HG02938 (cell line): ENCODE data around the gene SAE1.
"Not testable (repeated sequence)": the region's sequence is repeated elsewhere in the genome, so short reads cannot be mapped to it uniquely, and the experiment has no call there.

ENCODE experiments used
- ATAC-seq: cut with Tn5 transposase; IDR thresholded peaks from one replicate; pipeline ENCODE4 v1.9.1; 2021; ENCODE audit warnings: mild to moderate bottlenecking, moderate library complexity; ENCODE audit not compliant: unreplicated experiment

SAE1 gene

GRCh38 chr19:47125669-47125938 lies 5.0 kb upstream of the SAE1 start:
- no peak for ATAC-seq

- no peak for ATAC-seq
Observed at GRCh38 chr19:47129579-47129978, 1.1 kb upstream of the SAE1 start.

GRCh38 chr19:47130120-47130588 lies 481 bp upstream of the SAE1 start:
- no peak for ATAC-seq

GRCh38 chr19:47132194-47132852 lies 1.7 kb downstream of the SAE1 start:
- no peak for ATAC-seq

GRCh38 chr19:47133021-47133471 lies 2.4 kb downstream of the SAE1 start:
- ATAC-seq: no peak

GRCh38 chr19:47134545-47134944 lies 3.9 kb downstream of the SAE1 start:
- no peak for ATAC-seq

- ATAC-seq: no peak
Observed at GRCh38 chr19:47135156-47135555, 4.5 kb downstream of the SAE1 start.

GRCh38 chr19:47141252-47141651 lies 10.6 kb downstream of the SAE1 start:
- not testable (repeated sequence) for ATAC-seq

GRCh38 chr19:47141695-47142094 lies 11.1 kb downstream of the SAE1 start:
- no peak for ATAC-seq

- no peak for ATAC-seq
Observed at GRCh38 chr19:47142779-47143178, 12.1 kb downstream of the SAE1 start.

GRCh38 chr19:47143322-47144073 lies 12.9 kb downstream of the SAE1 start:
- ATAC-seq: no peak

- ATAC-seq: no peak
Observed at GRCh38 chr19:47144630-47145029, 14.0 kb downstream of the SAE1 start.

GRCh38 chr19:47145639-47146486 lies 15.2 kb downstream of the SAE1 start:
- no peak for ATAC-seq

GRCh38 chr19:47146920-47147319 lies 16.3 kb downstream of the SAE1 start:
- ATAC-seq: no peak

- ATAC-seq: no peak
Observed at GRCh38 chr19:47151627-47152026, 21.0 kb downstream of the SAE1 start.

GRCh38 chr19:47152205-47152604 lies 21.6 kb downstream of the SAE1 start:
- no peak for ATAC-seq

- ATAC-seq: no peak
Observed at GRCh38 chr19:47152632-47153031, 22.0 kb downstream of the SAE1 start.

- no peak for ATAC-seq
Observed at GRCh38 chr19:47153266-47153665, 22.6 kb downstream of the SAE1 start.

- no peak for ATAC-seq
Observed at GRCh38 chr19:47155148-47155547, 24.5 kb downstream of the SAE1 start.

- ATAC-seq: no peak
Observed at GRCh38 chr19:47156861-47157430, 26.3 kb downstream of the SAE1 start.
